Activated naive CD4-positive, alpha-beta T cell treated with anti-CD3 and anti-CD28 coated beads, Interleukin-2, amount 50 U/mL, for 72 hours (primary cell): ENCODE data around the gene FCER2. TPM values are rescaled to one million over a fixed set of nuclear protein-coding genes. Genes with fewer than 3 reads are reported as not detected.

Source experiments
- ATAC-seq, 2 donors: fragments of 150-1000 bp; cut with Tn5 transposase; 2 replicates each; pipeline ENCODE4 v1.10.0; 2021; ENCODE audit warnings: mild to moderate bottlenecking in 2 of 2, moderate library complexity in 2 of 2
- DNase-seq, 2 donors: peaks; one replicate each; pipeline ENCODE4 v3.0.0; 2021 to 2022; ENCODE audit warnings: low spot score in 2 of 2
- H3K27ac Mint-ChIP-seq, 2 donors: one replicate each; pipeline ENCODE4 v1.8.0; 2022; ENCODE audit warnings: mild to moderate bottlenecking in 2 of 2, mixed read lengths in 2 of 2
- H3K36me3 Mint-ChIP-seq, 2 donors: one replicate each; pipeline ENCODE4 v1.8.0; 2022; ENCODE audit warnings: mixed read lengths in 2 of 2
- H3K9me3 Mint-ChIP-seq, 2 donors: one replicate each; pipeline ENCODE4 v1.8.0; 2022; ENCODE audit warnings: mixed read lengths in 2 of 2
- total RNA-seq, 2 donors: library from RNA; stranded (reverse); gene quantifications; one replicate each; pipeline ENCODE4 v1.2.3, GENCODE V29; 2022

FCER2 gene
- total RNA-seq, 2 donors from 2014 or later: 0.56 to 0.57 TPM

DNA sequence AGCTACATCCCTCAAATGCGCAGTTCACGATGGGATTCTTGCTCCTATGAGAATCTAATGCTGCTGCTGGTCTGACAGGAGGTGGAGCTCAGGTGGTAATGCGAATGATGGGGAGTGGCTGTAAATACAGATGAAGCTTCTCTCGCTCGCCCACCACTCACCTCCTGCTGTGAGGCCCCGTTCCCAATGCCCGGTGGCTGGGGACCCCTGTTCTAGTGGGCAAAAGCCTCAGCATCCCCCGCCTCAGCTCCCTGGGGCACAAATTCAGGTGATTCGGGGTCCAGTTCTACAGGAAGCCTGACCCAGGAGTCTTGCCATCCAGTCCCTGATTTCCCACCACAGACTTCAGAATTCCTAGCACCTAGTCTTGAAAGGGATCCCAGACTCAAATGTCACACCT lies 29.4 kb downstream of the FCER2 start:
- ATAC-seq: no peak
- Mint-ChIP-seq H3K9me3 (no peaks in the 10 kb centered on the region), H3K27ac (no peak overlapping the region), H3K36me3 (peaks cover 0 to 5% of the 10 kb centered on the region in 2 donors)
- no peak for DNase-seq

DNA sequence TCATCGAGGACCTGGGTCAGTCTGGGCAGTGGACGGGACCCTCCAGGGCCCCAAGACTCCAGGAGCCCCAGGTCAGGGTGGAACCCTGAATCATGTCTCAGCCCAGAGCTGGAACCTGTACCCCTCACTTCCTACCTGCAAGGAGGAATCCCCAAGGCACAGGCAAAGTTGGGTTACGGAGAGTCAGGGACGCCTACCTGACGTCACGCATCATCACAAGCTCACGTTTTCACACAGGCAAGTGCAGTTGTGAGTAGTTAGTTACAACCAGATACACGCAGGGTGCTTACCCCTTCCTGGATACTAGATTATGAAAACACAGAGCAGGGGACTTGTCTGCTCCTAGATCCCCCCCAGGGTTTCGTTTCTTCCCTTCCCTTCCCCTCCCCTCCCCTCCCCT lies 31.1 kb downstream of the FCER2 start:
- ATAC-seq (no peak), DNase-seq (no peak)
- peaks cover 0 to 5% of the 10 kb centered on the region in 2 donors for H3K36me3 Mint-ChIP-seq
- no peaks in the 10 kb centered on the region for H3K9me3 Mint-ChIP-seq
- H3K27ac Mint-ChIP-seq: no peak overlapping the region

DNA sequence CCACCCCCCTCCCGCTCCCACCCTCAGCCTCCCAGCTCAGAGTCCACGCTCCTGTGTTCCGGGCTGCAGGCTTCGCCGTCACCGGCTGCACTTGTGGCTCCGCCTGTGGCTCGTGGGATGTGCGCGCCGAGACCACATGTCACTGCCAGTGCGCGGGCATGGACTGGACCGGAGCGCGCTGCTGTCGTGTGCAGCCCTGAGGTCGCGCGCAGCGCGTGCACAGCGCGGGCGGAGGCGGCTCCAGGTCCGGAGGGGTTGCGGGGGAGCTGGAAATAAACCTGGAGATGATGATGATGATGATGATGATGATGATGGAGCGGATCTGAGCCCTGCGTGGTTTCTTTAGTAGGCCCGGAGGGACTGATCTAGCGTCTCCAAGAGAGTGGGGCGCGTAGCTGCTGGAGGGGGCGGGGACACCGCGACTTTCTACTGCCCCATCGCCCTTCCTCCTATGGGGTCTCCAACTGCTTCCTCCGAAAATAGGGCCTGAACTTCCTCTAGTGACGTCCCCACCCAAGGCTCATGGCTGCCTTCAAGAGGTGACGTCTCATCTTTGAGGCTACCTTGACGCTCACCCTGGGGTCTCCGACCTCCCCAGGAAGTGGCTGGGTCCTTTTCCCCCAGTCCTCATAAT lies 31.7 kb downstream of the FCER2 start:
- DNase-seq (no peak), ATAC-seq (peak in 1 of 2 donors; percentile 43)
- no peaks in the 10 kb centered on the region for H3K9me3 Mint-ChIP-seq
- H3K27ac Mint-ChIP-seq: no peak overlapping the region
- H3K36me3 Mint-ChIP-seq: peaks cover 0 to 5% of the 10 kb centered on the region in 2 donors

DNA sequence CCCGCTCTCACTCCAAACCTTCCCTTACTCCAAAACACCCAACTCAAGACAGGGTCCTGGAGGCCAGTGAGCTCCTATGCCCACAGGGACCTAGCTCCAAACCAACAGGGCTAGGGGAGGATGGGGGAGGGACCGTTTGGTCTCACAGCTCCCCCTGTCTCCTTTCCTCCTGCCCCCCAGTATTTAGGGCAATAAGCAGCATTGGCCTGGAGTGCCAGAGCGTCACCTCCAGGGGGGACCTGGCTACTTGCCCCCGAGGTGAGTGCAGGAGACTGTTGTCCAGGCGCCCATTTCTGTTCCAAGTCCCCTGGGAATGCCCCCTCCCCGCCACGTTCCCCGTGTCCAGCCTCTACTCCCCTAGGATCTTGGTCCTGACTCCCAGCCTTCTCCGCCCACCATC lies 32.3 kb downstream of the FCER2 start:
- Mint-ChIP-seq H3K27ac (no peak overlapping the region), H3K36me3 (peaks cover 0 to 5% of the 10 kb centered on the region in 2 donors), H3K9me3 (no peaks in the 10 kb centered on the region)
- DNase-seq (no peak), ATAC-seq (no peak)

DNA sequence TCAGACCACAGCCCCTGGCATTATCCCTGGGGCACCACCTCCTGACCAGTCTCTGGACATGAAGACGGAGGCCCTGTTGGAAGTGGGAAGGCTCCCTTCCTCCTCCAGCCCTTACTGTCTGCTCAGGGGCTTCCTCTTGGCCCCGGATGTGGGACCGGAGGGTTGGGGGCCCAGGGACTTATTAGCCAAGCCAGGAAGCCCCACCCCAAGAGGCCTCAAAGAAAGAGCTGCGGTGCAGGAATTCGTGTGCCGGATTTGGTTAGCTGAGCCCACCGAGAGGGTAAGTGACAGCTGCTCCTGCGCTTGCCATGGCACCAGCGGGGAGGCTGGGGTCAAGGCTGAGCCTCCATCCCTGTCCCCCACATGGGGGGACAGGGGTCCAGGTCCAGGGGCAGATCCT lies 33.1 kb downstream of the FCER2 start, which contains the start of gene RETN:
RETN (plus strand) TSS at position 208 of the 400 bp plus-strand sequence. CDS start 278 bp downstream, outside the sequence.
- Mint-ChIP-seq H3K27ac (no peak within 1 kb of the TSS), H3K9me3 (no peaks in the 10 kb centered on the region), H3K36me3 (no peaks in the 10 kb centered on the region)
- no peak for ATAC-seq
- DNase-seq: no peak

DNA sequence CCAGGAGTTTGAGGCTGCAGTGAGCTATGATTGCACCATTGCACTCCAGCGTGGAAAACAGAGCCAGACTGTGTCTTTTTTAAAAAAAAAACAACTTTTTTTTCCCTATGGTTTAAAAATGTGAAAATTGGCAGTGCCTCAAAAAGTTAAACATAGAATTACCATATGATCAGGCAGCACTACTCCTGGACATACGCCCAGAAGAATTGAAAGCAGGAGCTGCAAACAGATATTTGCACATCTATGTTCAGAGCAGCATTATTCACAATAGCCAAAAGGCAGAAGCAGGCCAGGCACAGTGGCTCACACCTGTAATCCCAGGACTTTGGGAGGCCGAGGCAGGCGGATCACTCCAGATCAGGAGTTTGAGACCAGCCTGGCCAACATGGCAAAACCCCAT lies 36.9 kb downstream of the FCER2 start:
- ATAC-seq: no peak

DNA sequence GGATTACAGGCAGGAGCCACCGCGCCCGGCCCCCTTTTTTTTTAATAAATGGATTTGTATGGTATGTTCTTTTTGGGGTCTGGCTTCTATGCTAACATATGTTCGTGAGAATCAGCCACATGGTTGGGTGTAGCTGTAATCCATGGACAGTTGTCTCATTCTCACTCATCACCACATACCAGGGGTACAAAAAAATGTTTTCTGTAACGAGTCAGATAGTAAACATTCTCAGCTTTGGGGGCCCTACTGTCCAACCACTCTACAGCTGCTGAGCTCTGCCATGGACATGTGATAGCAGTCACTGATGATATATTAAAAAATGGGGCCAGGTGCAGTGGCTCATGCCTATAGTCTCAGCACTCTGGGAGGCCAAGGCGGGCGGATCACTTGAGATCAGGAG lies 38.2 kb downstream of the FCER2 start:
- ATAC-seq (no peak), DNase-seq (no peak)
- Mint-ChIP-seq H3K36me3 (no peaks in the 10 kb centered on the region), H3K9me3 (no peaks in the 10 kb centered on the region), H3K27ac (no peak overlapping the region)

More for the DNA sequence above, 36.9 kb downstream of the FCER2 start:
- Mint-ChIP-seq H3K9me3 (no peaks in the 10 kb centered on the region), H3K36me3 (no peaks in the 10 kb centered on the region), H3K27ac (no peak overlapping the region)
- DNase-seq: no peak

DNA sequence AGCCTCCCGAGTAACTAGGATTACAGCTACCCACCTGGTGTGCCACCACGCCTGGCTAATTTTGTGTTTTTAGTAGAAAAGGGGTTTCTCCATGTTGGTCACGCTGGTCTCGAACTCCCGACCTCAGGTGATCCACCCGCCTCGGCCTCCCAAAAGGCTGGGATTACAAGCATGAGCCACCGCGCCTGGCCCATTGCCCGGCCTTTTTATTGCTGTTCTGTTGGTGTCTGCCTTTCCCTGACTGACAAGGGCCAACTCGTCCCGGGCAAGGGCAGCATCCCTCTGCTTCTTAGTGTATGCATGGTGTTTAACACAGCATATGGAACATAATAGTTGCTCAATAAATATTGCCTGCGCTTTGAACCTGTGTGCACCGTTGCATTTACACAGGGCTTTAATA lies 39.3 kb downstream of the FCER2 start:
- no peak overlapping the region for H3K27ac Mint-ChIP-seq
- DNase-seq: no peak
- ATAC-seq: no peak
- H3K9me3 Mint-ChIP-seq: no peaks in the 10 kb centered on the region
- no peaks in the 10 kb centered on the region for H3K36me3 Mint-ChIP-seq

DNA sequence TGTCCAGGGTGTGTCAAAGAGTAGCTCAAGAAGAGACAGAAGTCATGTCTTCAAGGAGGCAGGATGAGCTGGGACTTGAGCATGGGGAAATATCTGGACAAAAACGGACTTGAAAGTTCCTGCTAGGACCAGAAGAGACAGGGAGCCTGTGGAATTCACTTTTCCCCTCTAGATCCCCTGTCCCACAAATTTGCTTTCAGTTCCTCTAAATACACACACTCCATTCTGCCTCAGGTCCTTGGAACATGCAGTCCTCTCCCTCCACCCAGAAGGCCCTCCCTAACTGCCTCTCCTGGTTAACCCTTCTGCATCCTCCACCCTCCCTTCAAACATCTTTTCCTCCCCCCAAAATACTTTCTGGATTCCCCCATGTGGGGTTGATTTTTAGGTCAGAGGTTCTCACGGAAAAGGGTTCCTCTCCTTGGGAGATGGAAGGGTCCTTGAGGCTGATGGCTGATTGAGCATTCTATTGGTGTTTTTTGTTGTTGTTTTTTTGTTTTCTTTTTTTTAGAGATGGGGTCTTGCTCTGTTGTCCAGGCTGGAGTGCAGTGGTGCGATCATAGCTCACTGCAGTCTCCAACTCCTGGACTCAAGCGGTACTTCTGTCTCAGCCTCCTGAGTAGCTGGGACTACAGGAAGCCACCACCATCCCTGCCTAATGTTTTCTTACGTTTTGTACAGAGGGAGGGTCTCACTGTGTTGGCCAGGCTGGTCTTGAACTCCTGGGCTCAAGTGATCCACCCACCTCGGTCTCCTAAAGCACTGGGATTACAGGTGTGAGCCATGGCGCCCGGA lies 40.0 kb downstream of the FCER2 start:
- ATAC-seq: no peak
- DNase-seq: no peak
- no peak overlapping the region for H3K27ac Mint-ChIP-seq

DNA sequence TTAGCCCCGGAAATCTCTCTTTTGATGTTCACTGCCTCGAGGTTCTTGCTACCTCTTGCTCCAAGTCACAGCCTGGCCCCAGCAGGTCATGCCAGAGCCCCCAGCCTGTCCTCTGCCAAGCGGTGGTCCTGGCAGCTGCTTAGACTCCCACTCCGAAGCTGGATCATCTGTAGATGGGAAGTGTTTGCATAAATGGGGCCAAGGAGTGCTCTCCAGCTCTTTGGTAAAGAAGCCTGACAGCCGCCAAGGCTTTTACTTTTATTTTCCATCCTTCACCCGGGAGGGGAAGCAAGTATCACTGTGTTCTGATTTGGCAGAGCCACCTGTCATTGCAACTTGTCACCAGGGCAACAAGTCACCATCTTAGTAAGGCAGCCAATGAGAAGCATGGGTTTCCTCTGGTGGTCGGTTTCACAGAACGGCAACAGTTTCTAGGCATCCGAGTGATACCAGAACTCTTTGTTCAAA lies 43.7 kb downstream of the FCER2 start:
- Mint-ChIP-seq H3K9me3 (no peaks in the 10 kb centered on the region), H3K36me3 (no peaks in the 10 kb centered on the region), H3K27ac (peak overlapping the region in 1 of 2 donors; percentile 82)
- DNase-seq: peak in 1 of 2 donors; percentile 50
- ATAC-seq: peak; percentile 86 to 97

More for the DNA sequence above, 40.0 kb downstream of the FCER2 start:
- Mint-ChIP-seq H3K36me3 (no peaks in the 10 kb centered on the region), H3K9me3 (no peaks in the 10 kb centered on the region)

DNA sequence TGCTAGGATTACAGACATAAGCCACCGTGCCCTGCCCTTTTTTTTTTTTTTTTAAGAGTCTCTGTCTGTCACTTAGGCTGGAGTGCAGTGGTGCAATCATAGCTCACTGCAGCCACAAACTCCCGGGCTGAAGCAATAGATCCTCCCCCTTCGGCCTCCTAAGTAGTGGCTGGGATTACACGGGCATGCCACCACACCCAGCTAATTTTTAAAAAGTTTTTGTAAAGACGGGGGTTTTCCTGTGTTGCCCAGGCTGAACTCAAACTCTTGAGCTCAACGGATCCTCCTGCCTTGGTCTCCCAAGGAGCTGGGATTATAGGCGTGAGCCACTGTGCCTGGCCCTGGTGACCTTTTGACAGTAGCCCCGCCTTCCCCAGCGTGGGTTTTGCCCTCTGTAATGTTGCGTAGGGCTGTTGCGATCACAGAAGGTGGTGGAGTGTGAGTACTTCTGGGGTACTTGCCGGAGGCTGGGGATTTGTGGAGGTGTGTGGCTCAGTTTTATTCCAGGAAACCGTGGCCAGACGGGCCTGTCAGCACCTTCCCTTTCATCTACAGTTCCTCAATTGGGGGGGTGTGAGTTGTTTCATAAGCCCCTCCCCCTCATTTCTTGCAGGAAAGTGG lies 44.7 kb downstream of the FCER2 start:
- H3K36me3 Mint-ChIP-seq: no peaks in the 10 kb centered on the region
- H3K27ac Mint-ChIP-seq: peak overlapping the region in 1 of 2 donors; percentile 82
- DNase-seq (peak in 1 of 2 donors; percentile 33), ATAC-seq (peak; percentile 47 to 84)
- H3K9me3 Mint-ChIP-seq: no peaks in the 10 kb centered on the region

DNA sequence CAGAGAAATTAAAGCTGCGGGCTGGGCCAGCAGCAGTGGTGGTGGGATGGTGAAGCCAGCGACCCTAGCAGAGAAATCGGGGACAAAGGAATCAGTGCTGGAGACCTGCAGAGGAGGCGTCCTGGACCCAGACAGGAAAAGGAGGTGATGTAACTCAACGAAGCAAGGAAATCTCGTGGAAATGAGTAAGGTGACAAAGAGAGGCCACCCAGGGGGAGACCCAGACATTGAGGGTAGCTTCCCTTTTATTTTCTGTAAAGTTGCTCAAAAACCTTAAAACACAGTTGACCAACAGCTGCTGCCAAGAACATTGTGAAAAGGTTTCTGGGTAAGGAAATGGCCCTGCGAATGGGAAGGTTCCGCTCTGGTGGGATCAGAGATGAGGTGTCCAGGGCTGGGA lies 46.4 kb downstream of the FCER2 start:
- no peak for DNase-seq
- Mint-ChIP-seq H3K27ac (no peak overlapping the region), H3K9me3 (no peaks in the 10 kb centered on the region), H3K36me3 (no peaks in the 10 kb centered on the region)
- ATAC-seq: no peak

DNA sequence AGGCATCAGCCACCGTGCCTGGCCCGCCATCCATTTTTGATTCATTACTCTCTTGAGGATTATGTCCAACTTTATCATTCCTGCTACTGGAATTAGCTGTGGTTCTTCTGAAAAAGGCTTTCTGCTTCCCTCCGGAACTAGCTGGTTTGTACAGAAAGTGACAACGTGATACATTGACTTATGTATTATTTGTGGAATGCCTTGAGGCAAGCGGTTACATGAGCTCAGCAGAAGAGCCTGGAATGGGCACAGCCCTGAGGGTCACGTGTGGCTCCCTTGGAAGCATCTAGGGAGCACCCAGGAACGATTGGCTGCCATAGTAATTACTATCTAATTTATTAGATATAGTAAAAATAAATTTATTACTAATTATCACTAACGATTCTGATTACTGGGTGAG lies 47.5 kb downstream of the FCER2 start:
- ATAC-seq: no peak
- DNase-seq: no peak
- no peaks in the 10 kb centered on the region for H3K36me3 Mint-ChIP-seq
- H3K9me3 Mint-ChIP-seq: no peaks in the 10 kb centered on the region
- no peak overlapping the region for H3K27ac Mint-ChIP-seq

DNA sequence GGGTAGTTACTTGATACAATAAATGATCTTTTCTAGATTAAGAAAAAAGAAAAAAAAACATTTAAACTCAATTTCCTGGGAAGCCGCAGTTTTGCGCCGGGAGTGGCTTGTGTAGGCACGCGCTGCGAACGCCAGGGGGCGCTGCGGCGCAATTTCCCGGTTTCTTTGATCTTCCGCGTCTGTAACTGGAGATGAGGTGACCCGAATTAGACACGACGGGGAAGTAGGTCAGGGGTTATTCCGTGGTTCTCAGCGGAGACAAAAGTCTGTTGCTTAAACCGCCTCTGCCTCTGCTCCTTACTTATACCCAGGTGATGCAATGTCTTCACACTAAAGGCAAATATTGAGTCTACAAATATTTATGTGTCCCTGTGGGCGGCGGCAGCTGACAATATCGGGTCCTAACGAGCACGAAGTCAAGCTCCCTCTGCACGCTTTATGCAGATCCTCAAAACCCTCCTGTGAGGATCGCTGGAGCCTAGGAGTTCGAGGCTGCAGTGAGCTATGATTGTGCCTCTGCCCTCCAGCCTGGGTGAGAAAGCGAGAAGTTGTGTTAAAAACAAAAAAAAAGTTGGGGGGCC lies 49.8 kb downstream of the FCER2 start:
- Mint-ChIP-seq H3K36me3 (no peaks in the 10 kb centered on the region), H3K27ac (no peak overlapping the region), H3K9me3 (no peaks in the 10 kb centered on the region)
- peak; percentile 85 to 94 for DNase-seq
- ATAC-seq: peak; percentile 82 to 92

DNA sequence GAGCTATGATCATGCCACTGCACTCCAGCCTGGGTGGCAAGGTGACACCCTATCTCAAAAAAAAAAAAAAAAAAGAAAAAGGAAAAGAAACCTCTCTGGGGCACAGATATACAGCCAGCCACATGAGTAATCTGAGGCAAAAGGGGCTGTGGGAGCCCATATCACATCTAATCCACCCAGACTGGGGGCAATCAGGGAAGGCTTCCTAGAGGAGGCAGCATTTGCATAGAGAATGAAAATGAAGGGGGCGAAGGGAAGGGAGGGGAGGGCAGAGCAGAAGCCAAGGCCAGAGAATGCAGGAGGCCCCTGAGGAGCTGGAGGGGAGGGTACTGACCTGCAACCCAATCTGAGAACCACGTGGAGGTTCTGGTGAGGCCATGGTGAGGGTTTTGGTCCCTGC lies 51.8 kb downstream of the FCER2 start:
- ATAC-seq (no peak), DNase-seq (no peak)
- Mint-ChIP-seq H3K9me3 (no peaks in the 10 kb centered on the region), H3K36me3 (no peaks in the 10 kb centered on the region), H3K27ac (no peak overlapping the region)

DNA sequence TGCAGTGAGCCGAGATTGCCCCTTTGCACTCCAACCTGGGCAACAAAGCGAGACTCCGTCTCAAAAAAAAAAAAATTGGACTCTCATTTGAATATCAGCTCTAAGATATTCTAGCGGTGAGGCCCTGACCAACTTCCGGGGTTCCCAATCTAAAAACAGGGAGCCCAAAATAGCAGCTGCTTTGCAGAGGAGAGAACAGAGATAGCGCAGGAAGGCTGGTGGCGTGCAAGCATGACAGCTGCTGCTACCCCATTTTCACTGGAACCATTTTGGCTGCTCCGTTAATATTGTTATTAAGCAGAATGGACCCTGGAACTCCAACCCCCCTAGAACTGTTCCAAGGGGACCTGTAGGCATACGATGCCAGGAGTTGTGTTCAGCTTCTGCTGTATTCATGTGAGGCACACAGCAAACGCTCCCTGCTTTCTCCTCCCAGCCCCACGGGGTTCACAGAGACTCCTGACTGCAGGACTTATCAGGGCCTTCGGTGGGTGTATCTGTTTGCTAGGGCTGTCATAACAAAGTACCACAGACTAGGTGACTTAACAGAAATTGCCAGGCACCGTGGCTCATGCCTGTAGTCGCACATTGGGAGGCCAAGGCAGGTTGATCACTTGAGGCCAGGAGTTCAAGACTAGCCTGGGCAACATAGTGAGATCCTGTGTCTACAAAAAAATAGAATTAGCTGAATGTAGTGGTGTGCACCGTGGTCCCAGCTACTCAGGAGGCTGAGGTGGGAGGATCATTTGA lies 53.5 kb downstream of the FCER2 start:
- Mint-ChIP-seq H3K9me3 (no peaks in the 10 kb centered on the region), H3K36me3 (no peaks in the 10 kb centered on the region), H3K27ac (no peak overlapping the region)
- ATAC-seq (no peak), DNase-seq (no peak)
